Right lobe of liver (tissue), 6 donors: ENCODE results near the gene KDM4C. TPM values are rescaled to one million over a fixed set of nuclear protein-coding genes. Genes with fewer than 3 reads are reported as not detected.

Experiments used
- ATAC-seq, 4 donors: fragments of 200-7000 bp; cut with Tn5 transposase; one replicate each; pipeline ENCODE4 v1.9.1; 2020; ENCODE audit warnings: mild to moderate bottlenecking in 4 of 4, moderate library complexity in 4 of 4
- DNase-seq, 3 donors: peaks; one replicate each; pipeline ENCODE4 v3.0.0-alpha.2; 2020
- H3K27ac ChIP-seq, 3 donors: fragments of 200-600 bp; one replicate each; pipeline ENCODE4 v1.8.0; 2022
- H3K27me3 ChIP-seq, 2 donors: fragments of 200-600 bp; one replicate each; pipeline ENCODE4 v1.8.0; 2022
- H3K36me3 ChIP-seq, 4 donors: fragments of 200-600 bp; sonication (generic) in 1 of 4; one replicate each; pipeline versions ENCODE4 v1.5.1 to v1.8.0; 2017 to 2022; ENCODE audit warnings: control low read depth in 1 of 4
- H3K4me1 ChIP-seq, 4 donors: fragments of 200-600 bp; sonication (generic) in 1 of 4; one replicate each; pipeline versions ENCODE4 v1.5.1 to v1.8.0; 2017 to 2022; ENCODE audit warnings: control low read depth in 1 of 4
- H3K4me3 ChIP-seq, 3 donors: fragments of 200-600 bp; one replicate each; pipeline ENCODE4 v1.8.0; 2022
- H3K9me3 ChIP-seq, 4 donors: fragments of 200-600 bp; sonication (generic) in 1 of 4; one replicate each; pipeline versions ENCODE4 v1.5.1 to v1.8.0; 2017 to 2022; ENCODE audit warnings: control low read depth in 1 of 4
- POLR2A ChIP-seq: fragments of 450-650 bp; IDR thresholded peaks from one replicate; pipeline ENCODE4 v1.6.1; 2017; ENCODE audit warnings: antibody characterized with exemption, mild to moderate bottlenecking
- WGBS: methylation state at CpG from one replicate; pipeline ENCODE4 v1.1.6; 2018; ENCODE audit warnings: low coverage, low lambda C conversion rate; ENCODE audit not compliant: insufficient coverage; ENCODE audit errors: missing lambda C conversion rate; 5-methylcytosine and 5-hydroxymethylcytosine counted together
- intact Hi-C, 2 donors: fragments of 100-400 bp; cut with DNase I; formaldehyde crosslinking; loops; one replicate each; pipeline versions ENCODE4 v1.11.2 to v1.14.1; 2022
- total RNA-seq, 6 experiments: library from RNA; depleted of rRNA in 2 of 6; stranded (reverse); fragments of >200 nt in 2 of 6; fragmentation: NEBNext Ultra II Directional in 3 of 6; extraction: Animal tissue kit (Norgen Biotek cat#: 25700) in 3 of 6; gene quantifications; one replicate each; pipeline versions ENCODE4 v1.1.0 to v1.2.4, GENCODE V29; 2016 to 2023
- TF ChIP-seq, protein P1 (sequence below), 4 donors: fragments of 200-600 bp in 3 of 4; fragments of 450-650 bp in 1 of 4; IDR thresholded peaks; one replicate each; pipeline versions ENCODE4 v1.5.1 to v1.8.0; 2016 to 2022; ENCODE audit warnings: antibody characterized with exemption in 4 of 4, mild to moderate bottlenecking in 2 of 4
- donor health status: DM: no; HTN: yes; CAD: no.
- donor health status: DM: no; HTN: no; CAD: no.
- donor health status: DM: no; HTN: no; CAD: no.
- donor health status: DM: no; HTN: yes; CAD: no.
- donor health status: DM: no; HTN: yes; CAD: no.

Gene KDM4C
- total RNA-seq, 6 experiments from 2014 or later = 14.1 to 20.9 (median 15.3) TPM

DNA sequence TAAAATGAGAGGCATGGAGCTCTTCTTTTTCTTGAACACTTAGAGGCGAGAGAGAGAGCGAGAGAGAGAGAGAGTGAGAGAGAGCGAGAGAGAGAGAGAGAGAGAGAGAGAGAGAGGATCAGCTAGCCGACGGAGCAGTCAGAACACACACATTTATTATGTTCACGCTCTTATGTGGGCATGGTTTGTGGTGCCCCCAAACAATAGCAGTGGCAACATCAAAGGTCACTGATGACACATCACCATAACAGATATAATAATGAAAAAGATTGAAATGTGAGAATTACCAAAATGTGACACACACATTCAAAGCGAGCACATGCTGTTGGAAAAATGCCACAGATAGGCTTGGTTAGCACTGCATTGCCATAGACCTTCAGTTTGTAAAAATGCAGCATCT lies 116.1 kb downstream of the KDM4C start:
- no peaks in the 10 kb centered on the region for H3K27me3 ChIP-seq
- ATAC-seq = no peak
- 69% methylated on average over 7 of the region's 7 CpGs for WGBS
- no peaks in the 10 kb centered on the region for H3K9me3 ChIP-seq
- H3K27ac ChIP-seq = no peak overlapping the region
- DNase-seq = no peak
- intact Hi-C loops = no loop called here
- no peaks in the 10 kb centered on the region for H3K36me3 ChIP-seq
- H3K4me1 ChIP-seq = peaks cover 0 to 15% (median 5%) of the 10 kb centered on the region in 4 donors
- H3K4me3 ChIP-seq = no peak overlapping the region
- TF ChIP-seq, protein P1, sequence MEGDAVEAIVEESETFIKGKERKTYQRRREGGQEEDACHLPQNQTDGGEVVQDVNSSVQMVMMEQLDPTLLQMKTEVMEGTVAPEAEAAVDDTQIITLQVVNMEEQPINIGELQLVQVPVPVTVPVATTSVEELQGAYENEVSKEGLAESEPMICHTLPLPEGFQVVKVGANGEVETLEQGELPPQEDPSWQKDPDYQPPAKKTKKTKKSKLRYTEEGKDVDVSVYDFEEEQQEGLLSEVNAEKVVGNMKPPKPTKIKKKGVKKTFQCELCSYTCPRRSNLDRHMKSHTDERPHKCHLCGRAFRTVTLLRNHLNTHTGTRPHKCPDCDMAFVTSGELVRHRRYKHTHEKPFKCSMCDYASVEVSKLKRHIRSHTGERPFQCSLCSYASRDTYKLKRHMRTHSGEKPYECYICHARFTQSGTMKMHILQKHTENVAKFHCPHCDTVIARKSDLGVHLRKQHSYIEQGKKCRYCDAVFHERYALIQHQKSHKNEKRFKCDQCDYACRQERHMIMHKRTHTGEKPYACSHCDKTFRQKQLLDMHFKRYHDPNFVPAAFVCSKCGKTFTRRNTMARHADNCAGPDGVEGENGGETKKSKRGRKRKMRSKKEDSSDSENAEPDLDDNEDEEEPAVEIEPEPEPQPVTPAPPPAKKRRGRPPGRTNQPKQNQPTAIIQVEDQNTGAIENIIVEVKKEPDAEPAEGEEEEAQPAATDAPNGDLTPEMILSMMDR (IDR thresholded peaks at IDR 0.05) = no peak
- no peak for TF ChIP-seq POLR2A

DNA sequence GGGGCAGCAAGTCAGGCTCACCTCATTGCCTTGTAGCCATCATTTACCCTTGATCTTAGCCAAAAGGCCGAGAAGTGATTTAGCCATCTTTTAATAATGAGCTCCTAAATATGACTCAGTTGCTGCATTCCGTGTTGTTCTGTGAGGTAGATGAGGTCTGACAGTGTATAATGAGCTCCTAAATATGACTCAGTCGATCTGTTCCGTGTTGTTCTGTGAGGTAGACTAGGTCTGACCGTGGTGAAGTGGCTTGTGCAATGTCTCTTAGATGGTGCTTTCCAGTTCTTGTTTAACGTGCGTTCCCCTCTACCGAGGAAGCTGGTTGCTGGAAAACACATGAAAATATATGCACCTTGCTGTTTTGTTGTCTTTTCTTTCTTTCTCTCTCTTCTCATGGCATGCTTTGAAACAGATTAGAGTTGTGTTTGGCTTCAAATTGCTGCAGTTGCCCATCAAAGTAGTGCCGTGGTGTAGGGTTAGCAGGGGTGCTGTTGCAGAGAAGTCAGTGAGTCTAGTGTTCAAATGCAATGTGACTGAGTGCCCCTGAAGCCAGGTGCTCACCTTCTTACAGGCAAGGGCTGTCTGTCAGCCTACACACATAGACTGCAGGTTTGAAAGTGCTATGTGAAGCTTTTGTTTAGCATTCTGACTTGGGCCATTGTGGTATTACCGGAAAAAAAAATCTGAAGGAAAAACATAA lies 118.6 kb downstream of the KDM4C start:
- H3K4me3 ChIP-seq = no peak overlapping the region
- H3K27me3 ChIP-seq = no peaks in the 10 kb centered on the region
- intact Hi-C loops = no loop called here
- no peak overlapping the region for H3K27ac ChIP-seq
- H3K4me1 ChIP-seq = peaks cover 0 to 6% (median 3%) of the 10 kb centered on the region in 4 donors
- H3K36me3 ChIP-seq = no peaks in the 10 kb centered on the region
- TF ChIP-seq POLR2A = no peak
- TF ChIP-seq, protein P1 (IDR thresholded peaks at IDR 0.05) = no peak
- H3K9me3 ChIP-seq = no peaks in the 10 kb centered on the region
- ATAC-seq (no peak), DNase-seq (no peak)
- WGBS = 94% methylated on average over 8 of the region's 10 CpGs

DNA sequence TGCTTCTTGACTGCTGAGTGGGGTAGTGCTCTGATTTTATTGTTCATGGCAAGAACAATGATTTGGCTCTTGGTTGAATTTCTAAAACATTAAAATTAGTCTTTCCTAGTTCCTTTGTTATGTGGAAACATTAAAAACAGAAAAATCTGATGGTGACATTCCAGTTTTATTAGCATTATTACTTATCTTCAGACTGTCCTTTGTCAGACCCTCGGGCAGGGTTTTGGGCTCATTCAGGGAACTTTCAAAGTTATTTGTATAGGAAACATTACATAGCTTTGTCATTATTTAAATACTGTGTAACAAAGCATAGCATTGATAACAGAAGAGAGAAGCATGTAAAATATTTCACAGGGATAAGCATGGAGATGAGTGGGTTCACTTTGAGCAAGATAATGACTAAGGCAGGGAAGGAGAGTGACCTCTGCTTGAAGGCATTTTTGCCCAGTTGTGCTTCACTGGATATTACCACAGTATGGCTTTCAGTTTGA lies 119.9 kb downstream of the KDM4C start:
- no peak overlapping the region for H3K4me3 ChIP-seq
- WGBS = 67% methylated on average over 1 of the region's 1 CpG
- H3K27ac ChIP-seq = no peak overlapping the region
- intact Hi-C loops = no loop called here
- no peaks in the 10 kb centered on the region for H3K27me3 ChIP-seq
- no peaks in the 10 kb centered on the region for H3K9me3 ChIP-seq
- ATAC-seq = no peak
- no peaks in the 10 kb centered on the region for H3K36me3 ChIP-seq
- TF ChIP-seq, protein P1 (IDR thresholded peaks at IDR 0.05) = no peak
- TF ChIP-seq POLR2A = no peak
- DNase-seq = no peak
- no peaks in the 10 kb centered on the region for H3K4me1 ChIP-seq

DNA sequence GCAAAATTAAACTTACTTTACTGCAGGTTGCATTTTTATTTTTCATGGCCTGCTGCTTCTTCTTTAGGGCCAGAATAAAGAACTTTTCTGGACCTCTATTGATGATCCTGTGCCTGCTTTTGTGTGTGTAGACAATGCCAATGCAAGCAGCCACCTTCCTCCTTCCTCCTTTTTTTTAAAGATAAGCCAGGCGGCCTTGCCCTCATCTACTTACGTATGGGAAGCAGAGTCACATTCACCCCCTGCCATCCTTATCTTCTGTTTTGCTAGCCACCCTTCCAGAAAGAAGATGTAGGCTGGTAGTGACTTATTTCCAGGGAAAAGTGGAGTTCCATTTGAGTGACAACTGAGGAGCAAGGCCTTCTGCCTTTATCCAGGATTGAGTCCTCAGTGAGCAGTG lies 122.9 kb downstream of the KDM4C start:
- no peak overlapping the region for H3K4me3 ChIP-seq
- no peak for ATAC-seq
- H3K9me3 ChIP-seq = no peaks in the 10 kb centered on the region
- H3K36me3 ChIP-seq = no peaks in the 10 kb centered on the region
- WGBS = 63% methylated on average over 2 of the region's 2 CpGs
- intact Hi-C loops = no loop called here
- H3K27ac ChIP-seq = no peak overlapping the region
- no peak for DNase-seq
- H3K27me3 ChIP-seq = no peaks in the 10 kb centered on the region
- TF ChIP-seq, protein P1 (IDR thresholded peaks at IDR 0.05) = no peak
- TF ChIP-seq POLR2A = no peak
- H3K4me1 ChIP-seq = no peaks in the 10 kb centered on the region
